Fibroblast of gingiva (primary cell): ENCODE measurements around the gene ZNF311.
A peak's percentile ranks its signal among the peaks of the same experiment; 100 is the strongest.
"Not testable (repeated sequence)": the region's sequence is repeated elsewhere in the genome, so short reads cannot be mapped to it uniquely, and the experiment has no call there.

Source experiments
- DNase-seq: peaks from one replicate; pipeline ENCODE4 v3.0.0-alpha.2; 2011; ENCODE audit warnings: low read depth

ZNF311 gene

DNA sequence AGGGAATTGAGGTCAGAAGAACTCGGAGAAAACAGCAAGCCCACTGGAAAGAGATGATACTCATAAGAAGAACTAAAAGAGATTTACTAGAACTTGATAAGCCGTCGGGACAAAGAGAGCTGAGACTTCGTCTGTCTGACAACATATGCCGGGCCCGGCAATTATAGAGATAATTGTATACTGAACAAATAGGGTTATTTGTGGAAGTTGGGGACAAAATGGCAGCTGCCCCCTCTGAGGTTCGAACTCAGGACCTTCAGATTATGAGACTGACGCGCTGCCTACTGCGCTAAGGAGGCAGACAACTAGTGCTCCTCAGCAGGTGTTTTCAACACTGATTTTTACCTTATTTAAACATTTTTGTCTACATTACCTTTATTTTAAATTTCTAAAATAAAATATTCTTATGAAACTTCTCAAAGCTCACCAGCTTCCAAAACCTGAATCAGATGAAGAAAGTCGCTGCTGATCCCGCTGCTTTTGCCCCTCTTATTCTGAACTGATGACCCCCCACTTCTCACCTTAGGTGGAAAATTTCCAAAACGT is 52.0 kb downstream of the ZNF311 start:
- peak; percentile 61 for DNase-seq

- not testable (repeated sequence) for DNase-seq
These were observed 55.4 kb downstream of the ZNF311 start for GRCh38 chr6:28949656-28950195.

DNA sequence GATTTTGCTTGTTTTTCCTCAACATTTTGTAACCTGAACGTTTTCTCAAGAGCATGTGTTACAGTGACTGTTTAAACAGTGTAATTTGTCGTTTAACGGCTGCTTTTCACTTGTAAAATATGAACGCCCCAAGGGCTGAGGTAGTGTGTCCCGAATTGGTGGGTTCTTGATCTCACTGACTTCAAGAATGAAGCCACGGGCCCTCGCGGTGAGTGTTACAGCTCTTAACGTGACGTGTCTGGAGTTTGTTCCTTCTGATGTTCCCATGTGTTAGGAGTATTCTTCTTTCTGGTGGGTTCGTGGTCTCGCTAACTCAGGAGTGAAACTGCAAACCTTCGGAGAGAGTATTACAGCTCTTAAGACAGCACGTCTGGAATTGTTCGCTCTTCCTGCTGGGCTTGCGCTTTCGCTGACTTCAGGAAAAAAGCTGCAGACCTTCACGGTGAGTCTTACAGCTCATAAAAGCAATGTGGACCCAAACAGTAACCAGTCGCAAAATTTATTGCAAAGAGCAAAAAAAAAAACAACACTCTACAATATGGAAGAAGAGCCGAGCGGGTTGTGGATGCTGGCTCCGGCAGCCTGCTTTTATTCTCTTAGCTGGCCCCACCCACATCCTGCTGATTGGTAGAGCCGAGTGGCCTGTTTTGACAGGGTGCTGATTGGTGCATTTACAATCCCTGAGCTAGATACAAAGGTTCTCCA is 56.2 kb downstream of the ZNF311 start:
- DNase-seq: no peak

GRCh38 chr6:28947831-28948270 is 57.3 kb downstream of the ZNF311 start:
- no peak for DNase-seq

DNA sequence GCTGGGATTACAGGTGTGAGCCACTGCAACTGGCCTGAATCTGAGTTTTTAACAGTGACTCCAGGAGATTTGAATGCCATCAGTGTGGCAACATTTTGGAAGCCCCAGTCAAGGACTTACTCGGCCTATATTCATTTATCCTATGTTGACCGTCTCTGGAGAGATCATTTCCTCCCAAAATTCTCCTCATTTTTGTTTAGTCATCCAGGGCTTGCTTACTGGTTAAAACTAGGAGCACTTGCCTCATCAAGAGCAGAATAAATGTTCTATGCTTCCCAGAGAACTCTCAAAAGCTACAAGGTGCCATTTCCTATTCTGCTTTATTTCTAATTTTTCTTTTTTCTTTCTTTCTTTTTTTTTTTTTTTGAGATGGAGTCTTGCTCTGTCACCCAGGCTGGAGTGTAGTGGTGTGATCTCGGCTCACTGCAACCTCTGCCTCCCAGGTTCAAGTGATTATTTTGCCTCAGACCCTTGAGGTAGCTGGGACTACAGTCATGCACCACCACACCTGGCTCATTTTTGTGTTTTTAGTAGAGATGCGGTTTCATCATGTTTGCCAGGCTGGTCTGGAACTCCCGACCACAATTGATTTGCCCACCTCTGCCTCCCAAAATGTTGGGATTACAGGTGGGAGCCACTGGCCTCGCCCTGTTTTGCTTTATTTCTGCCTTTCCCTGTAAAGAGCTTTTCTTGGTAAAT is 57.9 kb downstream of the ZNF311 start:
- DNase-seq: no peak

DNA sequence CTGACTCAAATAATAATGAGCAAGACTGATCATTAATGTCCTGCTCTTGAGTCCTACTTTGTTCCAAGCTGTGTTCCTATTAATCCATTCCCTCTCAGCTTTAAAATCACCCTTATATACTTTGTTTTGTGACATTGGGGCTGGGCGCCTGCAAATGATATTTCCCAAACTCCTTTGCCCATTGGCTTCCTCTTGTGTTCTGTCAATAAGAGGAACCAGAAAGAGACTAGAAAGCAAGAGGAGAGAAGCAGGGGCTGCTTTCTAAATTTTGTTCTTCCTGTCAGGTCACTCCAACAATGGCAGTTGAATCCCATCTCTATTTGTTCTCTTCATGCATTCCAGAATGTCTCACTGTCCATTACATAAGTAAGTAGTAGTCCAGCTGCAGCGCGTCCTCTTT is 59.8 kb downstream of the ZNF311 start:
- DNase-seq: no peak
